Keratinocyte (primary cell): ENCODE measurements around the gene WDR11. TPM values are rescaled to one million over a fixed set of nuclear protein-coding genes. Genes with fewer than 3 reads are reported as not detected.

Source experiments
- DNase-seq: peaks from one replicate; pipeline ENCODE4 v3.0.0-alpha.2; 2011; ENCODE audit warnings: low read depth, missing footprints, low spot score
- FAIRE-seq: peaks from 2 replicates; lab custom pipeline; 2011; peaks lifted over from hg19 to GRCh38; lab: Jason Lieb, UNC
- H2AFZ ChIP-seq: 2 replicates; pipeline ENCODE4 v1.6.0; 2012; ENCODE audit warnings: low read length, control low read depth, inconsistent platforms; ENCODE audit not compliant: control insufficient read depth
- H3K27ac ChIP-seq: 2 replicates; pipeline ENCODE4 v1.5.1; 2011; ENCODE audit warnings: low read length; ENCODE audit not compliant: control insufficient read depth, insufficient read depth
- H3K27me3 ChIP-seq: 3 replicates; pipeline ENCODE4 v1.6.0; 2011; ENCODE audit warnings: low read length; ENCODE audit not compliant: control insufficient read depth, insufficient read depth; ENCODE audit errors: extremely low read depth
- H3K36me3 ChIP-seq, 2 experiments: 2 replicates in 1 of 2; 3 replicates in 1 of 2; pipeline ENCODE4 v1.5.1; 2011; ENCODE audit warnings: low read length in 2 of 2, mild to moderate bottlenecking in 1 of 2; ENCODE audit not compliant: control insufficient read depth in 2 of 2, insufficient read depth in 2 of 2; ENCODE audit errors: extremely low read depth in 1 of 2
- H3K4me1 ChIP-seq: 3 replicates; pipeline ENCODE4 v1.5.1; 2011; ENCODE audit warnings: low read length; ENCODE audit not compliant: control insufficient read depth, insufficient read depth; ENCODE audit errors: extremely low read depth
- H3K4me2 ChIP-seq: 3 replicates; pipeline ENCODE4 v1.6.0; 2011; ENCODE audit warnings: low read depth, low read length; ENCODE audit not compliant: control insufficient read depth, insufficient read depth; ENCODE audit errors: extremely low read depth
- H3K4me3 ChIP-seq, 3 experiments: fragments of 200-600 bp in 1 of 3; sonication (generic) in 1 of 3; 2 replicates in 2 of 3; 3 replicates in 1 of 3; pipeline ENCODE4 v1.5.1; 2011 to 2016; ENCODE audit warnings: low read length in 3 of 3, mild to moderate bottlenecking in 3 of 3, control low read depth in 2 of 3, inconsistent platforms in 1 of 3, low read depth in 1 of 3, mixed read lengths in 1 of 3, mixed run types in 1 of 3, moderate library complexity in 1 of 3; ENCODE audit not compliant: control insufficient read depth in 2 of 3, insufficient read depth in 2 of 3; ENCODE audit errors: extremely low read depth in 1 of 3
- H3K79me2 ChIP-seq: 2 replicates; pipeline ENCODE4 v1.6.0; 2012; ENCODE audit warnings: low read length; ENCODE audit not compliant: control insufficient read depth, insufficient read depth
- H3K9ac ChIP-seq: 3 replicates; pipeline ENCODE4 v1.6.0; 2011; ENCODE audit warnings: low read length; ENCODE audit not compliant: control insufficient read depth, insufficient read depth; ENCODE audit errors: extremely low read depth
- H3K9me1 ChIP-seq: 3 replicates; pipeline ENCODE4 v1.6.0; 2011; ENCODE audit warnings: low read length; ENCODE audit not compliant: control insufficient read depth, insufficient read depth; ENCODE audit errors: extremely low read depth
- H3K9me3 ChIP-seq: 2 replicates; pipeline ENCODE4 v1.5.1; 2012; ENCODE audit warnings: low read depth, low read length; ENCODE audit not compliant: control insufficient read depth
- H4K20me1 ChIP-seq: 3 replicates; pipeline ENCODE4 v1.6.0; 2011; ENCODE audit warnings: low read length; ENCODE audit not compliant: control insufficient read depth, insufficient read depth; ENCODE audit errors: extremely low read depth
- CTCF ChIP-seq, 3 experiments: IDR thresholded peaks in 1 of 3; conservative IDR thresholded peaks in 1 of 3; optimal IDR thresholded peaks in 1 of 3; 2 replicates in 2 of 3; 3 replicates in 1 of 3; pipeline versions ENCODE3 to v1.5.1; 2011; ENCODE audit warnings: low read length in 3 of 3, mild to moderate bottlenecking in 3 of 3, moderate library complexity in 2 of 3, control low read depth in 1 of 3, inconsistent platforms in 1 of 3; ENCODE audit not compliant: insufficient read depth in 2 of 3; ENCODE audit errors: extremely low read depth in 1 of 3
- EZH2 ChIP-seq: IDR thresholded peaks from one replicate; pipeline ENCODE4 v1.6.1; 2012; ENCODE audit warnings: inconsistent platforms, mild to moderate bottlenecking, low read length, moderate library complexity
- dilution Hi-C: fragments of 300-500 bp; cut with MboI; formaldehyde crosslinking; loops from one replicate; pipeline ENCODE4 v1.7.0; 2020; ENCODE audit warnings: low sequenced_read_pairs; ENCODE audit not compliant: extremely low pct_ligation_motif_present
- polyA plus RNA-seq, 5 experiments: library from polyadenylated mRNA; depleted of rRNA in 3 of 5; stranded (reverse) in 3 of 5; stranded (forward) in 1 of 5; unstranded in 1 of 5; fragments of >200 nt; gene quantifications; 1 replicate in 1 of 5; 2 replicates in 3 of 5; 3 replicates in 1 of 5; pipeline versions ENCODE4 v1.2.1 to v1.2.3, GENCODE V29; 2011 to 2012; ENCODE audit warnings: missing spikeins in 2 of 5, low read depth in 1 of 5, low replicate concordance in 1 of 5

WDR11 gene
- polyA plus RNA-seq, 1 donor (not counting 4 experiments of a cell fraction or from before 2014, with no cell fraction given) = 79.2 TPM

GRCh38 chr10:120948889-120949608 lies 97.9 kb downstream of the WDR11 start:
- Histone ChIP-seq H3K9ac (no peak overlapping the region), H3K27me3 (no peaks in the 10 kb centered on the region), H3K9me3 (peaks cover 3% of the 10 kb centered on the region), H3K4me3 (no peak overlapping the region), H3K79me2 (no peaks in the 10 kb centered on the region), H2AFZ (no peak overlapping the region), H3K4me1 (peaks cover 18% of the 10 kb centered on the region), H4K20me1 (no peaks in the 10 kb centered on the region), H3K36me3 (no peaks in the 10 kb centered on the region), H3K9me1 (no peaks in the 10 kb centered on the region), H3K27ac (no peak overlapping the region), H3K4me2 (no peak overlapping the region)
- dilution Hi-C loops = no loop called here
- DNase-seq = no peak
- peak; percentile 25 to 78 (median 63) for TF ChIP-seq CTCF (optimal IDR thresholded peaks at IDR 0.05 in 1 of 3, IDR thresholded peaks at IDR 0.05 in 1 of 3, conservative IDR thresholded peaks at IDR 0.05 in 1 of 3; ENCODE audit: extremely low read depth in 1 of 3, insufficient read depth in 2 of 3, low read length in 3 of 3)
- no peak for TF ChIP-seq EZH2
- FAIRE-seq = no peak

- H2AFZ ChIP-seq = no peak overlapping the region
- no peaks in the 10 kb centered on the region for H3K9me1 ChIP-seq
- peaks cover 3% of the 10 kb centered on the region for H3K9me3 ChIP-seq
- no peak overlapping the region for H3K4me3 ChIP-seq
- DNase-seq (no peak), FAIRE-seq (no peak)
- no peaks in the 10 kb centered on the region for H3K79me2 ChIP-seq
- H3K27me3 ChIP-seq = no peaks in the 10 kb centered on the region
- no peak overlapping the region for H3K27ac ChIP-seq
- H3K9ac ChIP-seq = no peak overlapping the region
- dilution Hi-C loops = no loop called here
- TF ChIP-seq EZH2 (no peak), CTCF (optimal IDR thresholded peaks at IDR 0.05 in 1 of 3, IDR thresholded peaks at IDR 0.05 in 1 of 3, conservative IDR thresholded peaks at IDR 0.05 in 1 of 3; ENCODE audit: extremely low read depth in 1 of 3, insufficient read depth in 2 of 3, low read length in 3 of 3) (no peak)
- H3K4me2 ChIP-seq = no peak overlapping the region
- H3K4me1 ChIP-seq = peaks cover 18% of the 10 kb centered on the region
- H3K36me3 ChIP-seq = no peaks in the 10 kb centered on the region
- H4K20me1 ChIP-seq = no peaks in the 10 kb centered on the region
Measured at GRCh38 chr10:120949609-120950031, 98.5 kb downstream of the WDR11 start.
